Nephron (organoid): ENCODE measurements around the gene MLH1.
"Not testable (repeated sequence)": the region's sequence is repeated elsewhere in the genome, so short reads cannot be mapped to it uniquely, and the experiment has no call there.

ENCODE experiments used
- H3K27ac Mint-ChIP-seq, 3 experiments: 2 replicates each; pipeline ENCODE4 v1.8.0; 2020; ENCODE audit warnings: mixed read lengths in 3 of 3, mild to moderate bottlenecking in 2 of 3, moderate library complexity in 1 of 3
- H3K27me3 Mint-ChIP-seq: 2 replicates; pipeline ENCODE4 v1.8.0; 2021; ENCODE audit warnings: low read depth, mild to moderate bottlenecking, moderate library complexity, mixed read lengths
- H3K36me3 Mint-ChIP-seq: 2 replicates; pipeline ENCODE4 v1.8.0; 2020; ENCODE audit warnings: low read depth, mixed read lengths
- H3K4me1 Mint-ChIP-seq: 2 replicates; pipeline ENCODE4 v1.8.0; 2020; ENCODE audit warnings: mixed read lengths
- H3K4me3 Mint-ChIP-seq, 3 experiments: 2 replicates each; pipeline ENCODE4 v1.8.0; 2020; ENCODE audit warnings: mild to moderate bottlenecking in 3 of 3, mixed read lengths in 3 of 3, moderate library complexity in 2 of 3
- H3K9me3 Mint-ChIP-seq: 2 replicates; pipeline ENCODE4 v1.8.0; 2020; ENCODE audit warnings: mixed read lengths
- TF ChIP-seq, protein P1 (sequence below), 3 experiments: fragments of 200-600 bp; sonication (generic); IDR thresholded peaks; one replicate each; pipeline ENCODE4 v1.5.0; 2021; ENCODE audit warnings: antibody characterized with exemption in 3 of 3; ENCODE audit not compliant: unreplicated experiment in 3 of 3

Gene MLH1

DNA sequence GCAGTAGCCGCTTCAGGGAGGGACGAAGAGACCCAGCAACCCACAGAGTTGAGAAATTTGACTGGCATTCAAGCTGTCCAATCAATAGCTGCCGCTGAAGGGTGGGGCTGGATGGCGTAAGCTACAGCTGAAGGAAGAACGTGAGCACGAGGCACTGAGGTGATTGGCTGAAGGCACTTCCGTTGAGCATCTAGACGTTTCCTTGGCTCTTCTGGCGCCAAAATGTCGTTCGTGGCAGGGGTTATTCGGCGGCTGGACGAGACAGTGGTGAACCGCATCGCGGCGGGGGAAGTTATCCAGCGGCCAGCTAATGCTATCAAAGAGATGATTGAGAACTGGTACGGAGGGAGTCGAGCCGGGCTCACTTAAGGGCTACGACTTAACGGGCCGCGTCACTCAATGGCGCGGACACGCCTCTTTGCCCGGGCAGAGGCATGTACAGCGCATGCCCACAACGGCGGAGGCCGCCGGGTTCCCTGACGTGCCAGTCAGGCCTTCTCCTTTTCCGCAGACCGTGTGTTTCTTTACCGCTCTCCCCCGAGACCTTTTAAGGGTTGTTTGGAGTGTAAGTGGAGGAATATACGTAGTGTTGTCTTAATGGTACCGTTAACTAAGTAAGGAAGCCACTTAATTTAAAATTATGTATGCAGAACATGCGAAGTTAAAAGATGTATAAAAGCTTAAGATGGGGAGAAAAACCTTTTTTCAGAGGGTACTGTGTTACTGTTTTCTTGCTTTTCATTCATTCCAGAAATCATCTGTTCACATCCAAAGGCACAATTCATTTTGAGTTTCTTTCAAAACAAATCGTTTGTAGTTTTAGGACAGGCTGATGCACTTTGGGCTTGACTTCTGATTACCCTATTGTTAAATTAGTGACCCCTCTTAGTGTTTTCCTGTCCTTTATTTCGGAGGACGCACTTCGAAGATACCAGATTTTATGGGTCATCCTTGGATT, at the start of gene MLH1:
TSS of gene MLH1 (plus strand) at position 193 of the 958 bp plus-strand sequence. CDS start at position 223, 30 bp downstream.
- Mint-ChIP-seq H3K27me3 (no peaks in the 10 kb centered on the region), H3K9me3 (no peaks in the 10 kb centered on the region), H3K36me3 (peaks cover 37% of the 10 kb centered on the region), H3K4me3 (no peak within 1 kb of the TSS), H3K4me1 (peaks cover 25% of the 10 kb centered on the region), H3K27ac (no peak within 1 kb of the TSS)
- TF ChIP-seq, protein P1, sequence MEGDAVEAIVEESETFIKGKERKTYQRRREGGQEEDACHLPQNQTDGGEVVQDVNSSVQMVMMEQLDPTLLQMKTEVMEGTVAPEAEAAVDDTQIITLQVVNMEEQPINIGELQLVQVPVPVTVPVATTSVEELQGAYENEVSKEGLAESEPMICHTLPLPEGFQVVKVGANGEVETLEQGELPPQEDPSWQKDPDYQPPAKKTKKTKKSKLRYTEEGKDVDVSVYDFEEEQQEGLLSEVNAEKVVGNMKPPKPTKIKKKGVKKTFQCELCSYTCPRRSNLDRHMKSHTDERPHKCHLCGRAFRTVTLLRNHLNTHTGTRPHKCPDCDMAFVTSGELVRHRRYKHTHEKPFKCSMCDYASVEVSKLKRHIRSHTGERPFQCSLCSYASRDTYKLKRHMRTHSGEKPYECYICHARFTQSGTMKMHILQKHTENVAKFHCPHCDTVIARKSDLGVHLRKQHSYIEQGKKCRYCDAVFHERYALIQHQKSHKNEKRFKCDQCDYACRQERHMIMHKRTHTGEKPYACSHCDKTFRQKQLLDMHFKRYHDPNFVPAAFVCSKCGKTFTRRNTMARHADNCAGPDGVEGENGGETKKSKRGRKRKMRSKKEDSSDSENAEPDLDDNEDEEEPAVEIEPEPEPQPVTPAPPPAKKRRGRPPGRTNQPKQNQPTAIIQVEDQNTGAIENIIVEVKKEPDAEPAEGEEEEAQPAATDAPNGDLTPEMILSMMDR (IDR thresholded peaks at IDR 0.05; ENCODE audit: unreplicated experiment in 3 of 3) = no peak

DNA sequence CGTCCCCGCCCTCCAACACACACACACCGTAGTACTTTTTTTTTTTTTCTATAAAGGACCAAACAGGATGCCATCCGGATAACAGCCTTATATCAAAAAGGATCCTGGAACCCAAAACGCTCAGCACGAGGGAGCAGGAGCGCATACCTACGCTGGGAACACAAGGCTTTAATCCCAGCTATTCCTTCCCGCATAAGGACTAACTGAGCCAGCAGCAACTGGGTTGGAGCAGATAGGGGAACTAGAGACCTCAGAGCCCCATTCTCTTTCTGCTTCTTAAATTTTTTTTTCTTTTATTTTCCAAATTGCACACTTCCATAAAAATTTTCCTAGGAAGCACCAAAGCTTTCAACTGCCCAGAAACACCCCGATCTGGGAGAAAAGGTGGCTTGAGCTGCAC, 49.7 kb upstream of the MLH1 start:
- H3K4me3 Mint-ChIP-seq = peak overlapping the region; percentile 82 to 90 (median 90)
- H3K9me3 Mint-ChIP-seq = peaks cover 19% of the 10 kb centered on the region
- peaks cover 4% of the 10 kb centered on the region for H3K27me3 Mint-ChIP-seq
- H3K27ac Mint-ChIP-seq = peak overlapping the region in 2 of 3 experiments; percentile 71 to 89
- peaks cover 19% of the 10 kb centered on the region for H3K36me3 Mint-ChIP-seq
- TF ChIP-seq, protein P1 (IDR thresholded peaks at IDR 0.05; ENCODE audit: unreplicated experiment in 3 of 3) = no peak
- peaks cover 19% of the 10 kb centered on the region for H3K4me1 Mint-ChIP-seq

DNA sequence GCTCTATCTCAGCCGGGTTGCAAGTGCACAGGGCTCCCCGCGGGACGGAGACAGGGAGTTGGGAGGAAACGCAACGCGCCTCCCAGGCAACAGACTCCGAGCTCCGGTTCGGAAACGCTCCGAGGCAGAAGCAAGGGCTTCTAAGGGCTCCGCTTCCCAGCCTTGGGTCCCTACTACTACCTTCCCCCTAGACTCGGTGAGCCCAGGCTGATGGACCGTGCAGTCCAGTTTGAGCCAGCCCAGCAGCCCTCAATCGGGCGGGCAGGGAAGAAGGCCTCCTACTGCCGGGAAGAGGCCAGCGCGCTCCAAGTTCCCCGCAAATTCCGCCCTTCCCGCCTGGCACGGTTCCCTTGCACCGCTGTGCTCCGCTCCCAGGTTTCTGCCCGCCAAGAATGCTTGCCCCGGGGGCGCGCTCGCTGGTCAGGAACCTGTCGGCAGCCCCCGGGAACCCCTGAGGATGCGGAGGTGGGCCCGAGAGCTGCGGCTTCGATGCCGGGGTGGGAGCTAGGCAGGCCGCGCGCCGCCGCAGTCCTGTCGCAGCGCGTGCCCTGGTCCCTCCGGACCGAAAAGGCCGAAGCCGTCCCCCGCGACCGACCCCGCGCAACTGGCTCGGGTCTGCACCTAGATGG, 49.2 kb upstream of the MLH1 start:
- Mint-ChIP-seq H3K9me3 (peaks cover 23% of the 10 kb centered on the region), H3K4me3 (peak overlapping the region; percentile 82 to 90 (median 90)), H3K27ac (peak overlapping the region in 2 of 3 experiments; percentile 71 to 89), H3K4me1 (peaks cover 19% of the 10 kb centered on the region), H3K27me3 (peaks cover 4% of the 10 kb centered on the region), H3K36me3 (peaks cover 21% of the 10 kb centered on the region)
- TF ChIP-seq, protein P1 (IDR thresholded peaks at IDR 0.05; ENCODE audit: unreplicated experiment in 3 of 3) = no peak

DNA sequence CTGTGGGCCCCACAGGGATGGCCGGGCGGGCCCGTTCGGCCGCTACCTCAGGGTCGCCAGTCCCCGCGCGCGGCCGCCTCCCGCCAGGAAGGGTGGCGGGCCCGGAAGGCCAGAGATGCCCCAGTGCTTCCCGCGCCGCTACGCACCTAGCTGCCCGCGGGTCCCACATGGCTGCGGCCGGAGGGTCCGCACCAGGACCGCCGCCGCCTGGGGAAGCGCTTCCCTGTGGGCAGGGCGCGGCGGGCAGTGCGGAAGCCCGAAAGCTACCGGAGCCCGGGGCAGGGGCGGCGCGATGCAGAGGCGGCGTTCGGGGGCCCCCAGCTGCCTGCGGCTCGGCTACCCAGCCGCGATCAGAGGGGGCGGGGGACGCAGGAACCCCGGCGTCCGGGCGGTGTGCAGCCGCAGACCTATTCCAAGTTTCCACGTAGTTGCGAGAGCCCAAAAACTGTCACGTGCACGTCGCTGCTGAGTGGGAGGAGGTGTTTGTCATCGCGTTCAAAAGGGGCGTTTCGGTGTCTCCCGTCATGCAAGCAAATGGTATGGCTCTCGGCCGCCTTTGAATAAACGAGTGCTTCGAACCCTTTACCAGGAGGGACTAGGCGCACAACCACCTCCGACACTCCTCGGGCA, 48.6 kb upstream of the MLH1 start, which contains the start of gene TRANK1:
TSS of gene TRANK1 (minus strand) at position 414 of the 630 bp plus-strand sequence. CDS start at position 169, 245 bp downstream.
- H3K4me3 Mint-ChIP-seq = peak within 1 kb of the TSS; percentile 82 to 95 (median 90)
- peaks cover 4% of the 10 kb centered on the region for H3K27me3 Mint-ChIP-seq
- peaks cover 24% of the 10 kb centered on the region for H3K36me3 Mint-ChIP-seq
- H3K27ac Mint-ChIP-seq = peak within 1 kb of the TSS in 2 of 3 experiments; percentile 71 to 89
- peaks cover 28% of the 10 kb centered on the region for H3K9me3 Mint-ChIP-seq
- peaks cover 19% of the 10 kb centered on the region for H3K4me1 Mint-ChIP-seq
- TF ChIP-seq, protein P1 (IDR thresholded peaks at IDR 0.05; ENCODE audit: unreplicated experiment in 3 of 3) = no peak

DNA sequence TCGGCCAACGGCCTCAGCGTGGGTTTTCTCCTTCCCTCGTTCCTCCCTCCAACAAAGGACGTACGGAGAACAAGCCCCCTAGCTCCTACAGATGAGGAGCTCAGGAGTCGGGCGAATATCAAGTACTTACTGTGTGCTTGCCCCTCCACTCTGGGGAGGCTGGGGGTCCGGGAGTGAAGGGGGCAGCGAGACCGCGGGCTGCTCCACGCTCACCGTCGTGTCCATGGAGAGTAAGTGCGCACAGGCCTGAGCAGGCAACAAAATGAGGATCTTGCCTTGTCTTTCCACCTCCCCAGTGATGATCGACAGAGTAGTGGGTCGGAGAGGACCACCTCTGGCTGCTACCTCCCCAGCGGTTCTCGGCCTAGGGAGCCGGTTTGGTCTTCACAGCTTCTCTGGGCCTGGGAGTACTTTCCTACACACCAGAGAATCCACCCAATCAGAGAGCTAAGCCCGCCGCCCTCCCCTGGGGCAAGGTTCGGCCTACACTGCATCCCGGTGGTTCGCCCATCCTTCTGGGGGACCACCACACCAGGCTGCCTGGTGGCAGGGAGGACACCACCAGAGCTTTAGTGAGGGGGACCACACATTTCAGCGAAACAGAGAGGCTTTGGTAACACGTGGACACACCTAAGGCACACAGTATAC, 47.9 kb upstream of the MLH1 start:
- Mint-ChIP-seq H3K27ac (peak overlapping the region in 1 of 3 experiments; percentile 76), H3K9me3 (peaks cover 28% of the 10 kb centered on the region), H3K36me3 (peaks cover 24% of the 10 kb centered on the region), H3K27me3 (peaks cover 4% of the 10 kb centered on the region), H3K4me1 (peaks cover 19% of the 10 kb centered on the region), H3K4me3 (peak overlapping the region; percentile 81 to 95 (median 89))
- TF ChIP-seq, protein P1 (IDR thresholded peaks at IDR 0.05; ENCODE audit: unreplicated experiment in 3 of 3) = no peak

DNA sequence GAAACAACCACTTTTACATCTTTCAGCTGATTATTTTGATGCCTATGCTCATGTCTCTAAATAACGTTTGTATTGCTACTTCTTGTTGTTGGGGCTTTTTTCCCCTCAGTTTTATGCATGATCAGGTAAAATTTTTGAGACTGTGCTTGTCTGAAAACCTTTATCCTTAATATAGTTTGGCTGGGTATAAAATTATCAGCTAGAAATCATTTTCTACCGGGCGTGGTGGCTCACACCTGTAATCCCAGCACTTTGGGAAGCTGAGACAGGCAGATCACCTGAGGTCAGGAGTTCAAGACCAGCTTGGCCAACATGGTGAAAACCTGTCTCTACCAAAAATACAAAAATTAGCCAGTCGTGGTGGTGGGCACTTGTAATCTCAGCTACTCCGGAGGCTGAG, 45.5 kb upstream of the MLH1 start:
- Mint-ChIP-seq H3K9me3 (peaks cover 28% of the 10 kb centered on the region), H3K4me3 (peak overlapping the region; percentile 41 to 63 (median 55)), H3K36me3 (peaks cover 24% of the 10 kb centered on the region)
- not testable (repeated sequence) for H3K4me1 Mint-ChIP-seq, H3K27me3 Mint-ChIP-seq, H3K27ac Mint-ChIP-seq
